HepG2 (cell line): ENCODE results near the gene PCNX1. TPM values are rescaled to one million over a fixed set of nuclear protein-coding genes. Genes with fewer than 3 reads are reported as not detected.

Experiments used
- ATAC-seq: fragments of 200-7000 bp; cut with Tn5 transposase; 3 replicates; pipeline ENCODE4 v1.9.1; 2020; ENCODE audit warnings: mild to moderate bottlenecking, moderate library complexity
- BruUV-seq: library from RNA; stranded (reverse); fragments of 400-500 nt; replicated peaks from 2 replicates; lab custom pipeline; 2021; lab: Mats Ljungman, UMichigan
- CTCF ChIA-PET: fragments of 300-600 bp; formaldehyde crosslinking; extraction: SDS; loops from one replicate; lab custom pipeline; 2021; ENCODE audit warnings: low total read pairs, inconsistent platforms, low intra/inter-chr PET ratio; lab: Yijun Ruan, JAX
- POLR2A ChIA-PET: fragments of 350-600 bp; sonication (Branson Sonifier 250); formaldehyde crosslinking; loops from one replicate; lab custom pipeline; 2020; ENCODE audit warnings: antibody characterized with exemption, inconsistent platforms; lab: Yijun Ruan, JAX
- DNase-seq: peaks from one replicate; pipeline ENCODE4 v3.0.0-alpha.2; 2015; ENCODE audit warnings: low spot score
- FAIRE-seq: peaks from 3 replicates; lab custom pipeline; 2011; peaks lifted over from hg19 to GRCh38; lab: Jason Lieb, UNC
- H2AFZ ChIP-seq: one replicate; pipeline ENCODE4 v1.6.1; 2011; ENCODE audit warnings: low read length, inconsistent platforms
- H3K27ac ChIP-seq: fragments of 300-600 bp; 3 replicates; pipeline ENCODE4 v1.8.0; 2011; ENCODE audit warnings: mixed run types, mild to moderate bottlenecking, mixed read lengths, low read length, inconsistent platforms; ENCODE audit not compliant: insufficient read depth; ENCODE audit errors: extremely low read length
- H3K27me3 ChIP-seq, 2 experiments: fragments of 200-600 bp in 1 of 2; 2 replicates in 1 of 2; 3 replicates in 1 of 2; pipeline versions ENCODE4 v1.6.0 to v1.8.0; 2011; ENCODE audit warnings: low read length in 2 of 2, mild to moderate bottlenecking in 2 of 2, moderate library complexity in 2 of 2, inconsistent platforms in 1 of 2; ENCODE audit not compliant: insufficient read depth in 2 of 2, control insufficient read depth in 1 of 2
- H3K36me3 ChIP-seq, 2 experiments: fragments of 200-600 bp in 1 of 2; replicated peaks in 1 of 2; 2 replicates in 1 of 2; 3 replicates in 1 of 2; pipeline versions ENCODE4 v1.5.1 to v1.8.0; 2011; ENCODE audit warnings: low read length in 2 of 2, inconsistent platforms in 1 of 2; ENCODE audit not compliant: insufficient read depth in 2 of 2, control insufficient read depth in 1 of 2
- H3K4me1 ChIP-seq: 2 replicates; pipeline ENCODE4 v1.5.1; 2012; ENCODE audit warnings: low read length, inconsistent platforms; ENCODE audit not compliant: insufficient read depth
- H3K4me2 ChIP-seq: 2 replicates; pipeline ENCODE4 v1.6.0; 2011; ENCODE audit warnings: low read depth, low read length, inconsistent platforms
- H3K4me3 ChIP-seq, 3 experiments: fragments of 200-600 bp in 1 of 3; sonication (generic), shearing (Covaris generic) in 1 of 3; replicated peaks in 1 of 3; 2 replicates each; pipeline ENCODE4 v1.5.1; 2011 to 2016; ENCODE audit warnings: low read length in 3 of 3, inconsistent platforms in 2 of 3, low read depth in 2 of 3, mild to moderate bottlenecking in 2 of 3, control low read depth in 1 of 3, mixed read lengths in 1 of 3; ENCODE audit not compliant: insufficient read depth in 1 of 3
- H3K79me2 ChIP-seq: one replicate; pipeline ENCODE4 v1.6.1; 2011; ENCODE audit warnings: low read length, inconsistent platforms; ENCODE audit not compliant: insufficient read depth
- H3K9ac ChIP-seq: 2 replicates; pipeline ENCODE4 v1.6.0; 2011; ENCODE audit warnings: mild to moderate bottlenecking, low read depth, low read length, inconsistent platforms; ENCODE audit not compliant: insufficient read depth
- H3K9me3 ChIP-seq: 2 replicates; pipeline ENCODE4 v1.5.1; 2012; ENCODE audit warnings: mild to moderate bottlenecking, low read length
- H4K20me1 ChIP-seq: 2 replicates; pipeline ENCODE4 v1.6.0; 2011; ENCODE audit warnings: inconsistent platforms, mild to moderate bottlenecking, low read length, moderate library complexity; ENCODE audit not compliant: insufficient read depth
- CBX5 ChIP-seq: sonication (generic); formaldehyde crosslinking; IDR thresholded peaks from 2 replicates; pipeline ENCODE4 v1.4.0; 2020; ENCODE audit warnings: missing genetic modification reagents, borderline replicate concordance
- GPN1 ChIP-seq: sonication (generic); formaldehyde crosslinking; IDR thresholded peaks from 2 replicates; pipeline ENCODE4 v1.5.1; 2020; ENCODE audit warnings: missing genetic modification reagents, borderline replicate concordance
- TBP ChIP-seq: sonication (generic); formaldehyde crosslinking; IDR thresholded peaks from 2 replicates; pipeline ENCODE4 v1.5.0; 2020; ENCODE audit warnings: missing genetic modification reagents
- ZBTB21 ChIP-seq: sonication (generic); formaldehyde crosslinking; IDR thresholded peaks from 2 replicates; pipeline ENCODE4 v1.4.0; 2020; ENCODE audit warnings: missing genetic modification reagents
- ZNF572 ChIP-seq: sonication (generic); formaldehyde crosslinking; IDR thresholded peaks from 2 replicates; pipeline ENCODE4 v1.5.1; 2020; ENCODE audit warnings: mild to moderate bottlenecking, missing genetic modification reagents
- WGBS: methylation state at CpG from one replicate; pipeline ENCODE4 v1.1.6; 2017; ENCODE audit warnings: low lambda C conversion rate; 5-methylcytosine and 5-hydroxymethylcytosine counted together
- in situ Hi-C: cut with HindIII; loops from 2 replicates; pipeline ENCODE4 v1.10.0; 2017; ENCODE audit warnings: low pct_unique_long_range_greater_than_20kb; ENCODE audit not compliant: extremely low pct_ligation_motif_present
- intact Hi-C: fragments of 100-400 bp; cut with micrococcal nuclease; formaldehyde crosslinking; loops from one replicate; pipeline ENCODE4 v1.10.0; 2022; ENCODE audit not compliant: unreplicated experiment
- polyA plus RNA-seq, 8 experiments: library from polyadenylated mRNA; depleted of rRNA in 3 of 8; stranded (reverse) in 7 of 8; unstranded in 1 of 8; fragments of >200 nt; fragmentation: Illumina TruSeq in 4 of 8; extraction: Trizol in 4 of 8; gene quantifications; 2 replicates each; pipeline versions ENCODE4 v1.2.1 to v1.2.3, GENCODE V29; 2011 to 2016; ENCODE audit warnings: low read depth in 4 of 8, missing spikeins in 1 of 8, mixed read lengths in 1 of 8; ENCODE audit not compliant: insufficient read depth in 1 of 8
- total RNA-seq, 5 experiments: library from RNA; depleted of rRNA; stranded (reverse); fragments of >200 nt; fragmentation: Illumina TruSeq; extraction: Trizol; gene quantifications; 2 replicates each; pipeline ENCODE4 v1.2.3, GENCODE V29; 2016; ENCODE audit warnings: low read depth in 1 of 5
- TF ChIP-seq, protein P1 (sequence below): sonication (generic); formaldehyde crosslinking; IDR thresholded peaks from 2 replicates; pipeline ENCODE4 v1.4.0; 2020; ENCODE audit warnings: missing genetic modification reagents, mild to moderate bottlenecking, borderline replicate concordance

Gene PCNX1
- total and polyA plus RNA-seq, 2 of the 13 experiments (the other 11 are each of a cell fraction or from before 2014, with no cell fraction given) = 24.9 to 30.3 TPM

DNA sequence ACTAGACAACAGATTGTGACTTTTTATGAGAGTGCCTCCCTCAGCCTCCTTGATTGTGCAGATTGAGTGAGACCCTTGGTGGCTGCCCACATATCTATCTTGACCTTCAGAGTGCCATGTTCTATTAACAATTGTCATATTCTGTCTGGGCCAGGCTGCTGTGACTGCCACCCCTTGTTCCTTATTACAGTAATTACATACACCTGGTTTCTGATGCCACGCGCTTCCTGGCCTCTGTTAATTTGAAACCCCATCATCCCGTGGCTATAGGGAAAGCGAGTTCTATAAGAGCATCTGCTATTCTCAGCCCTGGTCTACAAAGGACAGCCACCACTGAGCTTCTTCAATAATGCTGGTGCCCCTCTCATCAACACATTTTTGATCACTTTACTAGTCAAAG lies 228.7 kb downstream of the PCNX1 start (continued):
- TF ChIP-seq, protein P1, sequence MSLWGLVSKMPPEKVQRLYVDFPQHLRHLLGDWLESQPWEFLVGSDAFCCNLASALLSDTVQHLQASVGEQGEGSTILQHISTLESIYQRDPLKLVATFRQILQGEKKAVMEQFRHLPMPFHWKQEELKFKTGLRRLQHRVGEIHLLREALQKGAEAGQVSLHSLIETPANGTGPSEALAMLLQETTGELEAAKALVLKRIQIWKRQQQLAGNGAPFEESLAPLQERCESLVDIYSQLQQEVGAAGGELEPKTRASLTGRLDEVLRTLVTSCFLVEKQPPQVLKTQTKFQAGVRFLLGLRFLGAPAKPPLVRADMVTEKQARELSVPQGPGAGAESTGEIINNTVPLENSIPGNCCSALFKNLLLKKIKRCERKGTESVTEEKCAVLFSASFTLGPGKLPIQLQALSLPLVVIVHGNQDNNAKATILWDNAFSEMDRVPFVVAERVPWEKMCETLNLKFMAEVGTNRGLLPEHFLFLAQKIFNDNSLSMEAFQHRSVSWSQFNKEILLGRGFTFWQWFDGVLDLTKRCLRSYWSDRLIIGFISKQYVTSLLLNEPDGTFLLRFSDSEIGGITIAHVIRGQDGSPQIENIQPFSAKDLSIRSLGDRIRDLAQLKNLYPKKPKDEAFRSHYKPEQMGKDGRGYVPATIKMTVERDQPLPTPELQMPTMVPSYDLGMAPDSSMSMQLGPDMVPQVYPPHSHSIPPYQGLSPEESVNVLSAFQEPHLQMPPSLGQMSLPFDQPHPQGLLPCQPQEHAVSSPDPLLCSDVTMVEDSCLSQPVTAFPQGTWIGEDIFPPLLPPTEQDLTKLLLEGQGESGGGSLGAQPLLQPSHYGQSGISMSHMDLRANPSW (CRISPR knock-in tag) = no peak

DNA sequence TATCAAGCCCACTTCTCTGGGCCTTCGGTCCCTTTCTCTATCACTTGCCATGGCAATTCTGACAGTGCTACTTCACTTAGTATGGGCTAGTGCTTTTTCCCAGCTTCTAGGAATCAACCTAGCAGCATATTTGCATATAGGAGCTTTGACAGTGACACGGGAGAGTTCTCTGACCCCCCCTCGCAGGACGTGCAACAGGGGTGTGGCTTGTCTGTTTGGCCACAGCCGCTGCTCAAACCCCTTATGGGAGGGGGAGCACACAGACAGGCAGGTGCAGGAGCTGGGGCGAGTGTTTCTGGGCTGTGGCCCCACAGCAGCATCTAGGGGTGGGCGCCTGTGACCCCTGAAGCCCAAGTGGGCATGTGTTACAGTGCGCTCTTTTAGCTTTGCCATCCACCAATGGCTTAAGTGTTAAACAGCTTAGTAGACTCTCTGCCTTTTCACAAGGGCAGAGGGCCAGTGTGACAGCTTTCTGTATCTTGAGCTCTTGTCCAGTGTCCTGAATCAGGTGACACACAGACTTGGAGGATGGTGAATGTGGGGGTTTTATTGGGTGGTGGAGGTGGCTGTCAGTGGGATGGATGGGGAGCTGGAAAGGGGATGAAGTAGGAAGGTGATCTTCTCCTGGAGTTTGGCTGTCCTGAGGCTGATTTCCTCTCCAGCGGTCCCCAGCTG lies 229.3 kb downstream of the PCNX1 start:
- H3K4me3 ChIP-seq = no peak overlapping the region
- H3K9ac ChIP-seq = no peak overlapping the region
- intact Hi-C loops = loop anchor here (10.0 kb wide), 1 partner anchor 718 kb away; no protein-coding TSS in a partner anchor
- TF ChIP-seq TBP (no peak), ZNF572 (CRISPR knock-in tag) (no peak), GPN1 (CRISPR knock-in tag) (no peak), CBX5 (CRISPR knock-in tag) (no peak), ZBTB21 (no peak)
- TF ChIP-seq, all 625 proteins: peak for 0
- BruUV-seq = no TSS peak
- no peaks in the 10 kb centered on the region for H3K27me3 ChIP-seq
- no peak overlapping the region for H2AFZ ChIP-seq
- H3K79me2 ChIP-seq = no peaks in the 10 kb centered on the region
- H3K4me1 ChIP-seq = peaks cover 23% of the 10 kb centered on the region
- in situ Hi-C loops = loop anchor here (5.0 to 10.0 kb wide), 2 partner anchors 268 to 616 kb away; no protein-coding TSS in a partner anchor
- no peaks in the 10 kb centered on the region for H3K9me3 ChIP-seq
- 23% methylated on average over 6 of the region's 9 CpGs for WGBS
- H3K36me3 ChIP-seq = no peaks in the 10 kb centered on the region
- no peak for ATAC-seq
- no peak overlapping the region for H3K27ac ChIP-seq
- DNase-seq = no peak
- no peak overlapping the region for H3K4me2 ChIP-seq
- FAIRE-seq = no peak
- ChIA-PET POLR2A (no interaction called here), CTCF (no interaction called here)
- no peaks in the 10 kb centered on the region for H4K20me1 ChIP-seq
